SH-SY5Y (cell line): ENCODE data around the gene ZNF285.

ENCODE experiments used
- GATA2 ChIP-seq: IDR thresholded peaks from 2 replicates; pipeline ENCODE4 v1.6.1; 2011; ENCODE audit warnings: mild to moderate bottlenecking, low read depth, low read length
- GATA3 ChIP-seq: IDR thresholded peaks from 2 replicates; pipeline ENCODE4 v1.6.1; 2011; ENCODE audit warnings: low read depth, mild to moderate bottlenecking, low read length, moderate library complexity

DNA sequence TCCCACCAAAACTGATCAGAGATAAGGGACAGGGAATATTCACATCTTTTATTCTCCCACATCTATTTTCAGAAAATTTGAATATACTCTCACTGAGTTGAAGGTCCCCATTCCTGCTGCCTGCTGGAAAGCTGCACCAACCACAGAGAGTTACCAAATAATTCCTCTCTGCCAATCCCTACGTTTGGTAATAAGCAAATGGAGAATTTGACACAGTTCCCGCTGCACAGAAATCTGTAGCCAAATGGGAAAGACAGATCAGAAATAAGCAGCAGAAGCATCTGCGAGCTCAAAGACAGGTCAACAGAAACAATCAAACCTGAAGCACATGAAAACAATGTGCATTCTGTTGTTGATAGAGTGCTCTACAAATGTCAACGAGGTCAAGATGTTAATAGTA lies 54.9 kb downstream of the ZNF285 start:
- no peak for TF ChIP-seq GATA2
- TF ChIP-seq GATA3 = no peak
